Stimulated activated naive CD8-positive, alpha-beta T cell treated with anti-CD3 and anti-CD28 coated beads, Interleukin-15, Interleukin-2, amounts not matched to agents 100 ng/mL and 50 ng/mL, for 24 hours (primary cell): Measurements from ENCODE around the gene PRKD1.
"Not testable (repeated sequence)": the region's sequence is repeated elsewhere in the genome, so short reads cannot be mapped to it uniquely, and the experiment has no call there.

Source experiments
- H3K27ac Mint-ChIP-seq: one replicate; pipeline ENCODE4 v1.8.0; 2021; ENCODE audit warnings: mild to moderate bottlenecking, mixed read lengths
- H3K27me3 Mint-ChIP-seq: one replicate; pipeline ENCODE4 v1.8.0; 2021; ENCODE audit warnings: mixed read lengths
- H3K36me3 Mint-ChIP-seq: one replicate; pipeline ENCODE4 v1.8.0; 2021; ENCODE audit warnings: low read depth, mixed read lengths
- H3K4me1 Mint-ChIP-seq: one replicate; pipeline ENCODE4 v1.8.0; 2021; ENCODE audit warnings: low read depth, mixed read lengths
- H3K4me3 Mint-ChIP-seq: one replicate; pipeline ENCODE4 v1.8.0; 2021; ENCODE audit warnings: mild to moderate bottlenecking, mixed read lengths
- H3K9me3 Mint-ChIP-seq: one replicate; pipeline ENCODE4 v1.8.0; 2021; ENCODE audit warnings: mixed read lengths

PRKD1 gene

DNA sequence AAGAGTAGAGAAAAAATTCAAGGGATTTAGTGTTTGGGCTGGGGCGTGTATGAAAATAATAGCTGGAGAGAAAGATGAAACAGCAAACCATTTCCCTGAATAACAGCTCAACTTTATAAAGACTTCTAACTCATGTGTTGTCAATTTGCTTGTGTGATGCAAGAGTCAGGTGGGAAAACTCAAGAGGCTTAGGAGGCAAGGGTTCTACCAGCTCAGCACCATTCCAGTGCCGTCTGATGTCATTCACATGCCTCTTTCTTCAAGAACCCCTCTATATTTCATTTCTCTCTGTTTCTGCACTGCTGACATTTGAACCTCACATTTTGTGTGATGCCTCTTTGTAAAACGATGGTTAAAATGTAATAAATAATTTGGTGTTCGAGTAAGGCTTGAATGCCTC is 192.2 kb downstream of the PRKD1 start:
- peaks cover 11% of the 10 kb centered on the region for H3K9me3 Mint-ChIP-seq

DNA sequence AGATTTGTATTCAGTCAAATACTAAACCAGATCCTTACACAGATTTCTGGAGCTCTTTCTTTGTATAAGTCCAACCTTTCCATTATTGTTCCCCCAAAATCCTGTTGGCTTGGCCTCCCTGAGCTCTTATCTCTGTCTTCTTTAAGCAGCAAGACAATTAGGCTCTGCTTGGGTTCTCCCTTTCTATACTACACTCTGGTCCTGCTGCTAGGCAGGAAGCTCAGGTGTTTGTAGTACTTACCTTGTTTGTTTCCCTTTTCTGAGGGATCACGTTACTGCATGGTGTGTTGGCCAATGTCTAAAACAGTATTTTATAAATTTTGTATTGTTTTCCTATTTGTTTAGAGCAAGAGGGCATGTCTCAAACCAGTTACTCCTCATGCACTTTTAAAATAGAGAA is 192.9 kb downstream of the PRKD1 start:
- Mint-ChIP-seq H3K4me1 (no peaks in the 10 kb centered on the region), H3K36me3 (no peaks in the 10 kb centered on the region), H3K27ac (no peak overlapping the region), H3K9me3 (peaks cover 11% of the 10 kb centered on the region), H3K27me3 (no peaks in the 10 kb centered on the region), H3K4me3 (no peak overlapping the region)

More for the DNA sequence above, 192.2 kb downstream of the PRKD1 start:
- no peaks in the 10 kb centered on the region for H3K4me1 Mint-ChIP-seq
- H3K27me3 Mint-ChIP-seq, result no peaks in the 10 kb centered on the region
- H3K36me3 Mint-ChIP-seq, result no peaks in the 10 kb centered on the region
- no peak overlapping the region for H3K27ac Mint-ChIP-seq
- H3K4me3 Mint-ChIP-seq, result no peak overlapping the region

DNA sequence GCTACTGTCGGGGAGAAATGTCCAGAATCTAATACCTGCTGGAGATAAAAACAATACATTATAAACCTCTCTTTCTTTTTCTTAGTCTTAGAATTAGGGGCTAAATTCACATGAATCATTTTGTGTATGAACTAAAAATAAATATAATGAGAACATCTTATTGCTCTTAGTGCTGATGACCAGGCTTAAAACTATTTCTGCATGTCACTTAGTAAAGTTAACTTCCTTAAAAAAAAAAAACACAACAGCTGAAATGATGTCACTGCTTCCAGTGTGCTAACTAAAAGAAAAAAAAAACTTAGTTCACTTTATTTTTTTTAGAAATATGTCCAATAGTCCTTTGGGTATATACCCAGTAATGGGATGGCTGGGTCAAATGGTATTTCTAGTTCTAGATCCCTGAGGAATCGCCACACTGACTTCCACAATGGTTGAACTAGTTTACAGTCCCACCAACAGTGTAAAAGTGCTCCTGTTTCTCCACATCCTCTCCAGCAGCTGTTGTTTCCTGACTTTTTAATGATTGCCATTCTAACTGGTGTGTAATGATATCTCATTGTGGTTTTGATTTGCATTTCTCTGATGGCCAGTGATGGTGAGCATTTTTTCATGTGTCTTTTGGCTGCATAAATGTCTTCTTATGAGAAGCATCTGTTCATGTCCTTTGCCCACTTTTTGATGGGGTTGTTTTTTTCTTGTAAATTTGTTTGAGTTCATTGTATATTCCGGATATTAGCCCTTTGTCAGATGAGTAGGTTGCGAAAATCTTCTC is 200.9 kb downstream of the PRKD1 start:
- not testable (repeated sequence) for H3K4me3 Mint-ChIP-seq, H3K9me3 Mint-ChIP-seq, H3K4me1 Mint-ChIP-seq, H3K27me3 Mint-ChIP-seq, H3K27ac Mint-ChIP-seq, H3K36me3 Mint-ChIP-seq

DNA sequence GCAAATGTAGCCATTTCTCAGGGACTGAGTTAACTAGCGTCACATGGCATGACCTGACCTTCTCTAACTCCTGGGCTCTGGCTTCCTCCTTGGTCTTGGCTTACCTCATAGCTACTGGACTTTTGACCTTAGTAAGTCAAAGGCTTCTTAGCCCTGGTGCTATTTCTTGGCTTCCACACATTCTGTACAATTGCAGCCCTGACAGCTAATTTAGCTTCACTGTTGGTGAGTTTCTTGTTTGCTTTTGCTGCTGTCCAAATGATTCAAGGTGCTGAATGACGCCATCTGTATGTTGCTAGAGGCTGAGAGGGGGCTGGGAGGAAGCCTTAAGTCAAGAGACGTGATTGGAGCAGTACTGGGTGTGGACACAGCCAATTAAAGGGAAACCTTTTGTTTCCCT is 202.7 kb downstream of the PRKD1 start:
- Mint-ChIP-seq H3K36me3 (no peaks in the 10 kb centered on the region), H3K27ac (no peak overlapping the region), H3K9me3 (peaks cover 4% of the 10 kb centered on the region), H3K4me1 (no peaks in the 10 kb centered on the region), H3K27me3 (no peaks in the 10 kb centered on the region), H3K4me3 (no peak overlapping the region)

DNA sequence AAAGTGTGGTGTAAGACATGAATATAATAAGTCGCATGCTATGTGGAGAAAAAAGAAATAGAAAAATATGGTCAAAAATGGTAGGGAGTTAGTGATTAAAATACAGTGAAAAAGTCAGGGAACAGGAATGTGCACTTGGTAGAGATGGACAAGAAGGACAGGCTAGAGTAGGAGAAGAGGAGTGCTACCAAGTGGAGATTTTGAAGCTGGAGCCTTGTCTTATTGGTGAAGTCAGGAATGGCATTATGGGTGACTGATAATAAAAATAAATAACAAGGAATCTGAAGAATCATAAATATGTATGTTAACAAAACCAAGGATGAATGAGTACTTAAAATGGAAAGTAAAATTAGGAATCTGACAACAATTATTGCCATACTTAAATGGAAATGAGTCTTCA is 204.8 kb downstream of the PRKD1 start:
- Mint-ChIP-seq H3K9me3 (peaks cover 11% of the 10 kb centered on the region), H3K36me3 (no peaks in the 10 kb centered on the region), H3K4me3 (no peak overlapping the region), H3K4me1 (no peaks in the 10 kb centered on the region), H3K27ac (no peak overlapping the region), H3K27me3 (no peaks in the 10 kb centered on the region)

DNA sequence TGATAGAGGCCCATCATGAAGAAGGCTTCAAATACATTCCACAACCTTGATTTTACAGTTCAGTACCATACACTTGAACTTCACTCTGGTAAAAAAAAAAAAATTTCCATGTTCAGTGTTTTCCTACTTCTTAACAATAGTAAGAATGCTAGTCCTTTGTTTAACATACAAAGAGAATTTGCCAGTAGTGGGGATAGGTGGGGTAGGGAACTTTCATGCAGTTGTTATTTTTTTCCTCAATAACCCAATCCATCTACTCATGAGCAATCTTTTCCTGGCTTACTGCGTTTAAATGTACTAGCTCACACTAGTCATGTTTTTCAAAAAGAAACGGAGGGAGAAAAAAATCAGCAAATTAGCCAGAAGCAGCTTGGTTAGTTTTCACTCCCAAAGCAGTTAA is 206.1 kb downstream of the PRKD1 start:
- Mint-ChIP-seq H3K27ac (no peak overlapping the region), H3K4me3 (no peak overlapping the region), H3K36me3 (no peaks in the 10 kb centered on the region), H3K4me1 (no peaks in the 10 kb centered on the region), H3K9me3 (peaks cover 12% of the 10 kb centered on the region), H3K27me3 (no peaks in the 10 kb centered on the region)

DNA sequence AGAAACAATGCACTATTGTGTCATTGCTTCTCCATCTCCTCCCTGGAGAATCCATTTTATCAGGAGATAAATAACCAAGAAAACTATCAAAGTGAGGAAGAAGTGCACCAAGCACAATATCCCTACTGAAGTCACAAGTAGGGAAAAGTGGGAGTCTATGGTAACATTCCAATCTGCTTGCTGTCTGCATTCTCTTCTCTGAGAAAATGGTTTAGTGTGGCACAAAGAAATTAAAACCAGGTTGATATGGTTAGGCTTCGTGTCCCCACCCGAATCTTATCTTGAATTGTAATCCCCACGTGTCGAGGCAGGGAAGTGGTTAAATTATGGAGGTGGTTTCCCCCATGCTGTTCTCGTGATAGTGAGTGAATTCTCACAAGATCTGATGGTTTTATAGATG is 209.7 kb downstream of the PRKD1 start:
- Mint-ChIP-seq H3K36me3 (no peaks in the 10 kb centered on the region), H3K9me3 (peaks cover 14% of the 10 kb centered on the region), H3K4me3 (no peak overlapping the region), H3K27me3 (no peaks in the 10 kb centered on the region), H3K4me1 (no peaks in the 10 kb centered on the region), H3K27ac (no peak overlapping the region)

DNA sequence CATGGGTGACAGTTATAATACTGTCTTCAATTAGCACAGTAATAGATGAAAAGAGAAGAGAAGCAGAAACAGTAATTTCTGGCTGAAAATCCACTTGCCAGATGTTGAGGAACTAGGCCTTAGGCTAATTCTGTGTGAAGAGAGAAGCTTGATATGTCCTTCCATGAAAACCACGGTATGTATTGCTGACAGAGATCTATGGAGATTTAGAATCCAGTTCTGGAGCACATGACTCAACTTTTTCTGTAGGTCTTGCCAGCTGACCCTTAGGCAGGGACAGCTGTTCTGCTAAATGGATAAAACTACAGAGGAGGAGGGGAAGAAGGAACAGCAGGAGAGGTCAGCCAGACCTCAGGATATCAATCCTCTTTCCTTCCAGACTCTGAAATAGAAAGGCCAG is 211.5 kb downstream of the PRKD1 start:
- Mint-ChIP-seq H3K4me3 (no peak overlapping the region), H3K27ac (no peak overlapping the region), H3K36me3 (no peaks in the 10 kb centered on the region), H3K4me1 (no peaks in the 10 kb centered on the region), H3K27me3 (no peaks in the 10 kb centered on the region), H3K9me3 (peaks cover 10% of the 10 kb centered on the region)

DNA sequence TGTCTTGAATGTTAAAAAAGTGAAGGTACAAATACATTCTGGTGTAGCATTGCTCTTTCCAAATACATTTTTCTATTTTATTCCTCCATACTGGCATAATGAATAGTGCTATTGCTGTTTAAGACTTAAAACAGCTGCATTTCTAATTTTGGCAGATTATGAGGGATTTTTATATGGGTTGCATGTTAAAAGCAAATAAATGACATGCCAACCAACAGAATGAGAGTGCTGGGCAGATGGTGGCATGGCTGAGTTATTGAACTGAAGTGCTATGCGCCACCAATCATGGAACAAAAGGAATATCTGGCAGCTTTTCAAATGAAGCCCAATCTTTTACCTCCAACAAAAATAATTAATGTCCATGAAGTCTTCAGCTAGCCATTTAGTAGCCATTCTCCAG is 215.0 kb downstream of the PRKD1 start:
- no peaks in the 10 kb centered on the region for H3K4me1 Mint-ChIP-seq
- H3K27ac Mint-ChIP-seq, result no peak overlapping the region
- H3K9me3 Mint-ChIP-seq, result peaks cover 6% of the 10 kb centered on the region
- H3K27me3 Mint-ChIP-seq, result no peaks in the 10 kb centered on the region
- no peaks in the 10 kb centered on the region for H3K36me3 Mint-ChIP-seq
- H3K4me3 Mint-ChIP-seq, result no peak overlapping the region

DNA sequence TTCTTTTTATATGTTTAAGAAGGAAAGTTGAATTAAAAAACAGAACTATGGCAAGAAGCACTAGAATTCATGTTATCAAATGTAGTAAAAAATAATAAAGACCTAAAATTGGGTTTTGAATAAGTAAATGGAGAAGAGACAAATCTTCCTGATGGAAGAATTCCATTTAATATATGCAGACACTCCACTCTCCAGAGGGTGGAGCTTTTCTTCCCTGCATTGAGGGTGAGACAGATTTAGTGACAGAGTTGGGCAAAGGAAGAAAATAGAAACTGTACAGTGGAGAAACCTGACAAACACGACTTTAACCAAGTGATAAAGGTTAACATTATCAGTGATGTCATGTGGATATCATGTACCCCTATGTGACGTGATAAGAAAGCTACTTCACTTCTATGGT is 217.6 kb downstream of the PRKD1 start:
- Mint-ChIP-seq H3K36me3 (no peaks in the 10 kb centered on the region), H3K4me1 (no peaks in the 10 kb centered on the region), H3K4me3 (no peak overlapping the region), H3K27me3 (no peaks in the 10 kb centered on the region), H3K27ac (no peak overlapping the region), H3K9me3 (peaks cover 11% of the 10 kb centered on the region)

DNA sequence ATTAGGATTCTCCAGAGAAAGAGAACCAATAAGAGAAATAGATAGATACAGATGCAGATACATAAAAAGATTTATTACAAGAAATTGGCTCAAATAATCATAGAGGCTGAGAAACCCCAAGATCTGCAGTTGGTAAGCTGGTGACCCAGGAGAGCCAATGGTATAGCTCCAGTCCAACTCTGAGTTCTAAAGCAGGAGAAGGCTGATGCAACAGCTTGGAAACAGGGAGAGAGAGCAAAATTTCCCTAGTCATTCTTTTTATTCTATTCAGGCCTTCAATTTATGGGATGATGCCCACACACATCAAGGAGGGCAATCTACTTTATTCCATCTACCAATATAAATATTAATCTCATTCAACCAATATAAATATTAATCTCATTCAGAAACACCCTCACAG is 218.2 kb downstream of the PRKD1 start:
- Mint-ChIP-seq H3K27me3 (no peaks in the 10 kb centered on the region), H3K9me3 (peaks cover 11% of the 10 kb centered on the region), H3K4me3 (no peak overlapping the region), H3K4me1 (no peaks in the 10 kb centered on the region), H3K27ac (no peak overlapping the region), H3K36me3 (no peaks in the 10 kb centered on the region)

DNA sequence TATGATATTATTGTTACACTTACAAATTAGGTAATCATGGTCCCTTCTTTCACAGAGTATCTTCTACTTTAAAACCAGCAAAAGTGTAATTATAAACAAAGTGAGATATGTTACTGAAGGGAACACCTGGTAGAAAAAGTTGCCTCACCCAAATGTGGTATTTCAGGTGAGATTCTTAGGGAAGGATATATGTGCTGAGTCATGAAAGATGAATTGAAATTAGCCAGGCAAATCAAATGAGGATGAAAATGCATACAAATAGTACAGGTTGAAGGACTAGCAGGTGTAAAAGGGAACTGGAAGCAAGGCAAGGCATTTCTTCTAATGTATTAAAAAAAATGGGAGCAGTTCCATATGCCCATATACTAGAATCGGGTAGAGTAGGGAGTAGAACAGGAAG is 220.9 kb downstream of the PRKD1 start:
- H3K9me3 Mint-ChIP-seq, result peaks cover 8% of the 10 kb centered on the region
- H3K27me3 Mint-ChIP-seq, result no peaks in the 10 kb centered on the region
- H3K4me1 Mint-ChIP-seq, result no peaks in the 10 kb centered on the region
- no peak overlapping the region for H3K27ac Mint-ChIP-seq
- H3K4me3 Mint-ChIP-seq, result no peak overlapping the region
- no peaks in the 10 kb centered on the region for H3K36me3 Mint-ChIP-seq

DNA sequence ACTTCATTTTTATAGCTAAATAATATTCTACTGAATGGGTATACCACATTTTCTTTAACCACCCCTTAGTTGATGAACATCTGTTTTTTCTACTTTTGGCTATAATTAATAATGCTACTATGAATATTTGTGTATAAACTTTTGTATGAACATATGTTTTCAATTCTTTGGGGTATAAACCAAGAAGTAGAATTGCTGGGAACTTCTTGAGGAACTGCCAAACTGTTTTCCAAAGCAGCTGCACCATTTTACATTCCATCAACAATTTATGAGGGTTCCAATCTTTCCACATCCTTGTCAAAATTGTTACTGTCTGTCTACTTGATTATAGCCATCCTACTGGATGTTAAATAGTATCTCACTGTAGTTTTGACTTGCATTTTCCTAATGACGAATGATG is 221.8 kb downstream of the PRKD1 start:
- no peaks in the 10 kb centered on the region for H3K36me3 Mint-ChIP-seq
- H3K9me3 Mint-ChIP-seq, result peaks cover 12% of the 10 kb centered on the region

DNA sequence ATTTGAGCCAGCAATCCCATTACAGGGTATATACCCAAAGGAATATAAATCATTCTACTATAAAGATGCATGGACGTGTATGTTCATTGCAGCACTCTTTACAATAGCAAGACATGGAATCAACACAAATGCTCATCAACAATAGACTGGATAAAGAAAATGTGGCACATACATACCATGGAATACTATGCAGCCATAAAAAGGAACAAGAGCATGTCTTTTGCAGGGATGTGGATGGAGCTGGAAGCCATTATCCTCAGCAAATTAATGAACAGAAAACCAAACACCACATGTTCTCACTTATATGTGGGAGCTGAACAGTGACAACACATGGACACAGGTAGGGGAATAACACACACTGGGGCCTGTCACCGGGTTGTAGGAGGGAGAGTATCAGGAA is 238.1 kb downstream of the PRKD1 start:
- not testable (repeated sequence) for H3K27ac Mint-ChIP-seq, H3K27me3 Mint-ChIP-seq, H3K4me3 Mint-ChIP-seq, H3K4me1 Mint-ChIP-seq, H3K36me3 Mint-ChIP-seq
- H3K9me3 Mint-ChIP-seq, result peaks cover 12% of the 10 kb centered on the region

More for the DNA sequence above, 221.8 kb downstream of the PRKD1 start:
- Mint-ChIP-seq H3K4me1 (no peaks in the 10 kb centered on the region), H3K27ac (no peak overlapping the region), H3K27me3 (no peaks in the 10 kb centered on the region), H3K4me3 (no peak overlapping the region)

DNA sequence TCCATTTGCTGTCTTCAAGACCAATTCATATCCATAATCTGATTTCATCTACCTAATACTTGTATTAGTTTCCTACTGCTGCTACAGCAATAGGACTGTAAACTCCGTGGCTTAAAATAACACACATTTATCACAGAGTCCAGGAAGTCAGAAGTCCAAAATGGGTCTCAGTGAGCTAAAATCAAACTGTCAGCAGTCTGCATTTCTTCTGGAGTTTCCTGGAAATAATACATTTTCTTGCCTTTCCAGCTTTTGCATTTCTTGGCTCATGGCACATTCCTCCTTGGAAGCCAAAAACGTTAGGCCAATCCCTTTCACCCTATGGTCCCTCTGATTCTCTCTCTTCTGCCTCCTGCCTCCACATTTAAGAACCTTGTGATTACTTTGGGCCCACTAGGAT is 239.8 kb downstream of the PRKD1 start:
- H3K27me3 Mint-ChIP-seq, result no peaks in the 10 kb centered on the region
- H3K36me3 Mint-ChIP-seq, result no peaks in the 10 kb centered on the region
- no peak overlapping the region for H3K27ac Mint-ChIP-seq
- H3K9me3 Mint-ChIP-seq, result peaks cover 13% of the 10 kb centered on the region
- H3K4me3 Mint-ChIP-seq, result no peak overlapping the region
- no peaks in the 10 kb centered on the region for H3K4me1 Mint-ChIP-seq

DNA sequence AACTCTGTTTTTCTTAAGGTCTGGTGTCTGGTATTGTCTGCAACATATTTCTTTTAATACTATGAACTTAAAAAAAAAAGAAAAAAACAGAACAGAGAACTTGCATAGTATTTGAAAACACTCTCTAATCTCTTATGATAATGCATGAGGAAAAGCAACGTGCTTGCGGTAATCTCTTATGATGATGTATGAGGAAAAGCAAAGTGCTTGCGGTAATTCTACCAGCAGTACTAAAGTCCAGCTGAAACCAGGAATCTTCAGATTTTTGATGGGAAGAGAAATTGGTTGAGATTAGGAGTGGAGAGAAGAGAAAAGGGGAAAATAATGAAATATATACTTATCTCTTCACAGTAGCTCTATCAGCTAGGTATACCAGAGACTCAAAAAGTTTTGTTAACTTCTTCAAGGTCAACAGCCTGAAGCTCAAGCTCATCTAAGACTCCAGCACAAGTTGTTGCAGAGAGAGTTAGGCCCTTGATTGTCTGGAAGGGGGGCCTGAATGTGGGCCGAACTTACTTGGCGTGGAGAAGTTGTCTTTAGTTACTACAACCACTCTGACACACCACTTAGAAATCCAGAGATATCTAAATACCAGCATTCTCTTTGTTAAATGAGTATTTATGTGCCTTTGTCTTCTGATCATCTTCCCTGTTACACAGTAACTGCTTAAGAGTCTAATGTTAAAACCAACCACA is 240.4 kb downstream of the PRKD1 start:
- Mint-ChIP-seq H3K4me3 (no peak overlapping the region), H3K27ac (no peak overlapping the region), H3K36me3 (no peaks in the 10 kb centered on the region), H3K4me1 (no peaks in the 10 kb centered on the region), H3K9me3 (peaks cover 14% of the 10 kb centered on the region), H3K27me3 (no peaks in the 10 kb centered on the region)
